Duodenal mucosa (tissue), 2 donors: Measurements from ENCODE around the gene KCNG2.

ENCODE experiments used
- H3K27ac ChIP-seq: one replicate; pipeline ENCODE4 v1.7.0; 2013; ENCODE audit warnings: low read depth, low read length
- H3K27me3 ChIP-seq, 2 donors: one replicate each; pipeline ENCODE4 v1.7.0; 2013; ENCODE audit warnings: low read length in 2 of 2, control low read depth in 1 of 2; ENCODE audit not compliant: insufficient read depth in 2 of 2, control insufficient read depth in 1 of 2
- H3K36me3 ChIP-seq, 2 donors: one replicate each; pipeline ENCODE4 v1.7.0; 2013; ENCODE audit warnings: low read length in 2 of 2, control low read depth in 1 of 2; ENCODE audit not compliant: insufficient read depth in 2 of 2, control insufficient read depth in 1 of 2
- H3K4me1 ChIP-seq, 2 donors: one replicate each; pipeline ENCODE4 v1.7.0; 2013; ENCODE audit warnings: low read length in 2 of 2, control low read depth in 1 of 2; ENCODE audit not compliant: insufficient read depth in 2 of 2, control insufficient read depth in 1 of 2
- H3K4me3 ChIP-seq, 2 donors: one replicate each; pipeline ENCODE4 v1.7.0; 2013; ENCODE audit warnings: low read length in 2 of 2, low read depth in 1 of 2
- H3K9ac ChIP-seq, 2 donors: one replicate each; pipeline ENCODE4 v1.7.0; 2013; ENCODE audit warnings: low read length in 2 of 2, low read depth in 1 of 2
- H3K9me3 ChIP-seq, 2 donors: one replicate each; pipeline ENCODE4 v1.7.0; 2013; ENCODE audit warnings: low read length in 2 of 2, control low read depth in 1 of 2; ENCODE audit not compliant: control insufficient read depth in 1 of 2

The KCNG2 gene

DNA sequence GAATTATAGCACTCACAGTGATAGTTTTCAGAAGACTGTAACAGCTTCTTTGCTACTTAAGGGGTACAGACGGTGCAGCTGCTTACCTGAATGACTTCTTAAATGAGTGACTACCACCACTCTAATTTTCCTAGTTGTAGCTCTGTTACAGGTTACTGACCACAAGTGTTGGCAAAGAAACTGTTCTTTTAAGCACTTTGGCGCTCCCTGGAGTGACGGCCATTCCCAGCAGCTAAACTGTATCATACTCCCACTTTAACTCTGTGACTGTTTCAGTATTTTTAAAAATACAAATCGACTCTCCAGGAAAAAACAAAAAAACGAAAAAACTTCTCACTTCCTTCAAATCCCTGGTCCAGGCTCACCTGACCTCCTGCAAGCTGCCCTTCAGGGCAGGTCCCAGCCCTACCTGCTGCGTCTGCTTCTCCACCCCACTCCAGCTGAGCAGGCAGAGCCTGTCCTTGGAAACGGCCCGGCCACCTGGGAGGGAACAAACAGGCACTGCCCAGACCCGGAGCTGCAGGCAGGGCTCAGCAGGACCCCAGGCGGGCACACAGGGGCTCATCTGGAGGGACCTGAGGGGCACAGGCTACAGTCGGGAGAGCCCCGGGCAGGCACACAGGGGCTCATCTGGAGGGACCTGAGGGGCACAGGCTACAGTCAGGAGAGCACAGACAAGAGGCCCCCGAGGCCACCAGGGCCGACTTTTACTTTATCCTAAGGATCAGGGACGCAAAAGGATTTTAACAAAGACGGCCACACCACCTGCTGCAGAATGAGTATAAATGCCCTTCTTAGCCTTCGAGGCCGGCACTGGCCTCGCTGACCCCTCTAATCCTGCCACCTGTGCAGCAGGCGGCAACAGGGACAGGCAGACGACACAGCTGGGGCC lies 129.2 kb downstream of the KCNG2 start:
- Histone ChIP-seq H3K27ac (no peak overlapping the region), H3K4me3 (no peak overlapping the region), H3K9ac (no peak overlapping the region), H3K27me3 (no peaks in the 10 kb centered on the region), H3K4me1 (no peaks in the 10 kb centered on the region), H3K36me3 (peaks cover 19 to 41% of the 10 kb centered on the region in 2 donors), H3K9me3 (peaks cover 16 to 29% of the 10 kb centered on the region in 2 donors)

DNA sequence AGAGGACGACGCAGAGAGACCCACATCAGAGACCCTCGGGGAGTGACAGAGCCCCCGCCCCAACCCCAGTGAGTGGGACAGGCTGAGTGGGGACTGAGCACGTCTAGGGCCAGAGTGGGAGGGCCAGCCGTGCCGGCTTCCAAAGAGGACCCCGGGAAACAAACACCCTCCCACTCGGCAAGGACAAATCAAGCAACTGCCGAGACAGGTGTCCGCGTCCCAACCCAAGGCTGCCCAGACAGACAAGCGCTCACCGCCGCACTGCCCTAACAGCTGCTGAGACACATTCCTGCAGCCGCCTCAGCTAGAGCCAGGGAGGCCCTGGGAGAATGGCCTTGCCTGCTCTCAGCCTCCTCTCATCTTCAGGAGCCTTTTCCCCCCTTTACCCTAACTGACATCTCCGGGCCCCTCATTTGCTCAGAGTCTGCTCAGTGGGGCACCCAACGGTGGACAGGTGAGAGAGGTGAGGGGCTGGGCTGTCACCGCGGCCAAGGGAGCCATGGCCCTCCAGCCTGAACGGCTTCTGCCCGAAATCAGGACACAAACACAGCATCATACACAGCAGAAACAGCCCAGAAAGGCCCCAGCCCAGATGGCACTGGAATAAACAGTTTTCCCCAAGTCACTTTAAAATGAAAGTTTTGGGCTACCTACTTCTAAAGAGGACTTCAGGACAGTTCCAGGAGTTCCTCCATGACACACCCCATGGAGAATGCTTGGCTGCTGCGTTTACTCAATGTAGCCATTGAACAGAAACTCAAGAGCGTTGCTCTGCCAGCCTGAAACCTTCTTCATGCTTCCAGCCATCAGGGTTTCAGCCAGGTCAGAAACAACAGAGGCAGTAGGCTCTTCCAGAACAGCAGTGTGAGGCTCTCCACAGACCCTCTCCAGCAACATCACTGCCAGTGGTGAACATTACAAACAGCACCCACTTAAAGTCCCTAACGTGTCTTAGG lies 130.1 kb downstream of the KCNG2 start:
- Histone ChIP-seq H3K9ac (no peak overlapping the region), H3K27ac (no peak overlapping the region), H3K36me3 (peaks cover 19 to 41% of the 10 kb centered on the region in 2 donors)

DNA sequence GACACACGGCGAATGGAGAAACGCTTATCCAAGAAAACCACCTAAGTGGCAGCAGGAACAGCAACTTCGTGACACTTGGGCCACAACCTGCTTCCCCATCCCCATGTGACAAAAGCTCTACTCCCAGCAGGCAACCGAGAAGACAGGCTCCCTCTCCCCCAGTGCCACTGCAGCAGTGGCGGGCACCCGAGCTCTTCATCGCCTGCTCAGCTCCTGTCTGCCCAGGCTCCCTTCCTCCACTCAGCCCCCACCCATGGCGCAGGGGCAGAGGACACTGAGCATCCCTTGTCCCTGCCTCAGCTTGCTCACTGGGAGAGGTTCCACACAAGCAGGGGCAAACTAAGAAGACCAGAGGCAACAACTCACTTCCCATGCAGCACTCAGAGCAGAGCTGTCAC lies 130.8 kb downstream of the KCNG2 start:
- Histone ChIP-seq H3K4me3 (no peak overlapping the region), H3K9me3 (peaks cover 23 to 37% of the 10 kb centered on the region in 2 donors)

More for the DNA sequence above, 130.1 kb downstream of the KCNG2 start:
- no peaks in the 10 kb centered on the region for H3K27me3 ChIP-seq
- no peaks in the 10 kb centered on the region for H3K4me1 ChIP-seq
- H3K4me3 ChIP-seq: no peak overlapping the region
- peaks cover 19 to 32% of the 10 kb centered on the region in 2 donors for H3K9me3 ChIP-seq

DNA sequence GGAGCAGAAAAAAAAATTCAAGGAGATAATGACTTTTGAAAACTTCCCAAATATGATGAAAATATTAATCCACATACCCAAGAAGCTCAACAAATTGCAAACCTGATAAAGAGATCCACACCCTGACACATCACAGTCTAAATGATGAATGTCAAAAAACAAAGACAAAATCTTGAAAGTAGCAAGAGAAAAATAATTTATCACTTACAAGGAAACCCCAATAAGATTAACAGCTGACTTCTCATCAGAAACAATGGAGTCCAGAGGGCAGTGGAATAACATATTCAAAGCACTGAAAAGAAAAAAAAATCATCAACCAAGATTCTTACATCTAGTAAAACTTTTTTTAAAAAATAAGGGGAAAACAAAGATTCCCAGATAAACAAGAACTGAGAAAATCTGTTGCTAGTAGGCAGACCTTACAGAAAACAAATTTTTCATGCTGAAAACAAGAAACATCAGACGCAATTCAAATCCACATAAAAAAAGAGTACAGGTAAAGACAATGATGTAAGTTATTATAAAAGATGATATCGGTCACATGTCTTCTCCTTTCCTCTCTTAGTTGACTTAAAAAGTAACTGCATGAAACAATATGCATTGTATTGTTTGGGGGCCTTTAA lies 132.4 kb downstream of the KCNG2 start:
- Histone ChIP-seq H3K36me3 (peaks cover 20 to 40% of the 10 kb centered on the region in 2 donors), H3K9me3 (peaks cover 26 to 37% of the 10 kb centered on the region in 2 donors), H3K4me3 (no peak overlapping the region)

More for the DNA sequence above, 130.8 kb downstream of the KCNG2 start:
- Histone ChIP-seq H3K27ac (no peak overlapping the region), H3K9ac (no peak overlapping the region), H3K4me1 (no peaks in the 10 kb centered on the region), H3K27me3 (no peaks in the 10 kb centered on the region), H3K36me3 (peaks cover 19 to 42% of the 10 kb centered on the region in 2 donors)

DNA sequence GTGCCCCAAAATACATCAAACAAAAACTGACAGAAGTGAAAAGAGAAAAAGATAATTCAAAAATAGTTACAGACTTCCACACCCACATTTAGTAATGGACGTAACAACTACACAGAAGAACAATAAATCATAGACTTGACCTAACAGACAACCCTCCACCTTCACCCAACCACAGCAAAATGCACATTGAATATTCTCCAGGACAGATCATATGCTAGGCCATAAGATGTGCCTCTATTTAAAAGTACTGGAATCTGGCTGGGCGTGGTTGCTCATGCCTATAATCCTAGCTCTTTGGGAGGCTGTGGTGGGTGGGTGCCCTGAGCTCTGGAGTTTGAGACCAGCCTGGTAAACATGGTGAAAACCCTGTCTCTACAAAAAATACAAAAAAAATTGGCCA lies 133.7 kb downstream of the KCNG2 start:
- no peak overlapping the region for H3K9ac ChIP-seq
- H3K4me1 ChIP-seq: peaks cover 8 to 15% of the 10 kb centered on the region in 2 donors
- H3K9me3 ChIP-seq: peaks cover 26 to 37% of the 10 kb centered on the region in 2 donors
- no peak overlapping the region for H3K27ac ChIP-seq
- no peaks in the 10 kb centered on the region for H3K27me3 ChIP-seq
- no peak overlapping the region for H3K4me3 ChIP-seq
- peaks cover 20 to 39% of the 10 kb centered on the region in 2 donors for H3K36me3 ChIP-seq

More for the DNA sequence above, 132.4 kb downstream of the KCNG2 start:
- no peak overlapping the region for H3K9ac ChIP-seq
- no peaks in the 10 kb centered on the region for H3K27me3 ChIP-seq
- H3K27ac ChIP-seq: no peak overlapping the region
- peaks cover 8 to 12% of the 10 kb centered on the region in 2 donors for H3K4me1 ChIP-seq

DNA sequence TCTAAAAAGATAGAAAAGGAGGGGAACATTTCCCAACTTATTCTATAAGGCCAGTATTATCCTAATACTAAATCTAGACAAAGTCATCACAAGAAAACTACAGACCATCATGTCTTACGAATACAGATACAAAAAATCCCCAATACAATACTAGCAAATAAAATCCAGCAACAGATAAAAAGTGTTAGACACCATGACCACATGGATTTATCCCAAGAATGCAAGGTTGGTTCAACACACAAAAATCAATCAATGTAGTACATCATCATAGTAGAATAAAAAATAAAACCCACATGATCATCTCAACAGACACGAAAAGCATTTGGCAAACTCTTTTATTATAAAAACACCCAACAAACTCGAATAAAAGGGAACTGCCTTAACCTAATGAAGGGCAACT lies 135.2 kb downstream of the KCNG2 start:
- no peak overlapping the region for H3K9ac ChIP-seq
- H3K4me1 ChIP-seq: peaks cover 8 to 15% of the 10 kb centered on the region in 2 donors
- no peaks in the 10 kb centered on the region for H3K27me3 ChIP-seq
- H3K27ac ChIP-seq: no peak overlapping the region
- H3K9me3 ChIP-seq: peaks cover 26 to 37% of the 10 kb centered on the region in 2 donors
- no peak overlapping the region for H3K4me3 ChIP-seq
- peaks cover 20 to 45% of the 10 kb centered on the region in 2 donors for H3K36me3 ChIP-seq

DNA sequence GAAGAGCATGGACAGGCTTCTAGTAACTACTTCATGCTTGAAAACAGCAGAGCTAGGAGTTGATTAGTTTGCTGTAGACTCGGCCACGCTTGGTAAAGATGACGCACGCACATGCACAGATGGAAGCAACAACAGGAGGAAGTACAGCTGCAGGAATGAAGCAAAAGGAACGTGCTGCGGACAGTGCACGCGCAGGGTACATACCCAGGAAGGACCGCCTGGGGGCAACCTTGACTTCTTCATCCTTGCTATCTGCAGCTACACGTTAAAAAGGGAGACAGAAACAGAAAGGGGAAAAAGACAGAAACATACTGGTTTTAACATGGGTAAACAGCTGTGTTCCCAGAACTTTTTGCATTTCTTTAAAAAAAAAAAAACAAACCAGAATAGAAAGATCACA lies 136.0 kb downstream of the KCNG2 start:
- Histone ChIP-seq H3K27me3 (no peaks in the 10 kb centered on the region), H3K27ac (no peak overlapping the region), H3K9ac (no peak overlapping the region), H3K4me3 (no peak overlapping the region), H3K4me1 (peaks cover 8 to 15% of the 10 kb centered on the region in 2 donors), H3K9me3 (peaks cover 22 to 34% of the 10 kb centered on the region in 2 donors), H3K36me3 (peaks cover 16 to 40% of the 10 kb centered on the region in 2 donors)

DNA sequence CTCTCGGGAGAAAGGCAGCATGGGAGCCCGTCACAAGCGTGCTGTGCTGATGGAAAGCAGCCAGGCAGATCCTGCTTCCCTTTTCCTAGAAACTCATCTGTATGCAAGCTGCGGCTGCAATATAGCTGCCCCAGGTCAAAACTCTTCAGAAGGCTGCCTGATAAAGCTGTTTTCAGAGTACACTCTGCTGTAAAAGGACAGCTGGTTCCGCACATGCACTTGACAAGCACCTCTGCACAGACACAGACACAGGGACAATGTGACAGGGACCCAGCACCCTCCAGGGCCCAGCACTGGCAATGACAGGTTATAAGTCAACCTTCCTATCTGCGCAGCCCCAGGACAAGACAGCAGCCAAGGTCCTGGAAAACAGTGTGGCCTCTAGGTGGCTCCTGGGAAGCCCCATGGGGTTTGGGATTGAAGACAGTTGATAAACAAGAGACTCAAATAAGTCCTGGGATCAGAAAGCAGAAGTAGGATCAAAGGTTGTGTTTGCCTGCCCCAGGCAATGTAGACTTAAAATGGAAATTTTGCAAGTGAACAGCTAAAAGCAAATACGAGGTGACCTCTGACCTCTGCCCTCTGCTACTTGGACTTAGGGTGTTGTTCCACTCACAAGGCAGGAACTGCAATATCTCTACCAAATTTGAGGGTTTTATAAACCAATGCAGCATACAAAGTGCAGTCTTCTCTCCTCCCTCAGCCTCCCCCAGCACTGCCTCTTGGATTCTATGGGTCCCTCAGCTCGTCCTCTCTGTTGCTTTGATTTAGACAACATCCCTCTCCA lies 136.8 kb downstream of the KCNG2 start:
- H3K27me3 ChIP-seq: no peaks in the 10 kb centered on the region
- peaks cover 9 to 35% of the 10 kb centered on the region in 2 donors for H3K36me3 ChIP-seq
- H3K9me3 ChIP-seq: peaks cover 15 to 26% of the 10 kb centered on the region in 2 donors
- H3K27ac ChIP-seq: peak overlapping the region; percentile 22
- peaks cover 8 to 15% of the 10 kb centered on the region in 2 donors for H3K4me1 ChIP-seq
- H3K9ac ChIP-seq: no peak overlapping the region
- H3K4me3 ChIP-seq: no peak overlapping the region

DNA sequence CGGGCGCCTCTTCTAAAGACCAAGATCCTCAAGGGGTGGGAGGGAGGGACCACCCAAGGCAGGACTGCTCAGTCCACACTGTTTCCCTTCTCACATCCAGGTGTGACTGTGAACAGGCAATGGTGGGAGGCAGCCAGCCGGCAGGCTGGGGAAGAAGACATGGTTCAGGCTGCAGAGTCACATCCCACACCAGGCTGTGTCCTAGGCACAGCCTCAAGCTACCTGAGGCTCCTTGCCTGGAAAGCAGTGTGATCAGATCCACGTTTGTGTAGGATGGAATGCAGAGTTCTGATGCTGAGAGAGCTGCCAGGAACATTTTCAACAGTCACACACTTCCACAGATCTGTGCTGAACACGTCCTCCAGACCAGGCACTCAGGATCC lies 137.4 kb downstream of the KCNG2 start:
- Histone ChIP-seq H3K36me3 (peaks cover 5 to 30% of the 10 kb centered on the region in 2 donors), H3K27ac (no peak overlapping the region)

More for the DNA sequence above, 137.4 kb downstream of the KCNG2 start:
- H3K9me3 ChIP-seq: peaks cover 9 to 20% of the 10 kb centered on the region in 2 donors
- H3K9ac ChIP-seq: no peak overlapping the region
- H3K4me1 ChIP-seq: peaks cover 8 to 15% of the 10 kb centered on the region in 2 donors
- no peak overlapping the region for H3K4me3 ChIP-seq
- H3K27me3 ChIP-seq: no peaks in the 10 kb centered on the region
